ENCODE measurements around the gene C11orf65.

GRCh38 chr11:108474664-108475463, 7.5 kb upstream of the C11orf65 start:
- TF ChIP-seq POLR2A (IDR thresholded peaks at IDR 0.05; ENCODE audit: low read depth, low read length) (no peak), TAF1 (IDR thresholded peaks at IDR 0.05; ENCODE audit: borderline replicate concordance, low read depth, low read length) (no peak), POLR2AphosphoS5 (IDR thresholded peaks at IDR 0.05; ENCODE audit: low read depth, low read length) (no peak)

Data from GM12892 (cell line).